ENCODE measurements around the gene COX4I2.
A peak's percentile ranks its signal among the peaks of the same experiment; 100 is the strongest.

Gene COX4I2

GRCh38 chr20:31687777-31688176, 50.1 kb downstream of the COX4I2 start:
- TF ChIP-seq TAF1 (IDR thresholded peaks at IDR 0.05; ENCODE audit: low read depth, low read length) (no peak), POLR2AphosphoS5 (IDR thresholded peaks at IDR 0.05; ENCODE audit: low read depth, low read length) (no peak), SPI1 (IDR thresholded peaks at IDR 0.05; ENCODE audit: low read depth, low read length) (no peak), PAX5 (IDR thresholded peaks at IDR 0.05; ENCODE audit: insufficient read depth, low read length, severe bottlenecking) (no peak), POU2F2 (IDR thresholded peaks at IDR 0.05; ENCODE audit: low read depth, low read length) (no peak), POLR2A (IDR thresholded peaks at IDR 0.05; ENCODE audit: low read depth, low read length) (no peak)
- FAIRE-seq (no peak), DNase-seq (ENCODE audit: insufficient read length, low spot score) (no peak)

DNA sequence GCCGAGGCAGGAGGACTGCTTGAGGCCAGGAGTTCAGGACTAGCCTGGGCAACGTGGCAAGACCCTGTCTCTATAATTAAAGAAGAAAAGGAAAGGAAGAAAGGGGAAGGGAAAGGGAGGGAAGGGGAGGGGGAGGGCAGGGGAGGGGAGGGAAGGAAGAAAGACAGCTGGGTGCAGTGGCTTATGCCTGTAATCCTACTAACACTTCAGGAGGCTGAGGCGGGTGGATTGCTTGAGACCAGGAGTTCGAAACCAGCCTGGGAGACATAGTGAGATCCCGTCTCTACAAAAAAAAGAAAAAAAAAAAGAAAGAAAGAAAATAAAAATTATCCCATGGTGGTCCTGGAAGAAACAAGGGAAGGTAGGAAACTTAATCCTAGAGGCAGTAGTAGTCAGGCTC, 51.4 kb downstream of the COX4I2 start:
- no peak for DNase-seq (ENCODE audit: insufficient read length, low spot score)
- no peak for FAIRE-seq
- TF ChIP-seq POLR2A (IDR thresholded peaks at IDR 0.05; ENCODE audit: low read depth, low read length), result no peak
- no peak for TF ChIP-seq TAF1 (IDR thresholded peaks at IDR 0.05; ENCODE audit: low read depth, low read length)

DNA sequence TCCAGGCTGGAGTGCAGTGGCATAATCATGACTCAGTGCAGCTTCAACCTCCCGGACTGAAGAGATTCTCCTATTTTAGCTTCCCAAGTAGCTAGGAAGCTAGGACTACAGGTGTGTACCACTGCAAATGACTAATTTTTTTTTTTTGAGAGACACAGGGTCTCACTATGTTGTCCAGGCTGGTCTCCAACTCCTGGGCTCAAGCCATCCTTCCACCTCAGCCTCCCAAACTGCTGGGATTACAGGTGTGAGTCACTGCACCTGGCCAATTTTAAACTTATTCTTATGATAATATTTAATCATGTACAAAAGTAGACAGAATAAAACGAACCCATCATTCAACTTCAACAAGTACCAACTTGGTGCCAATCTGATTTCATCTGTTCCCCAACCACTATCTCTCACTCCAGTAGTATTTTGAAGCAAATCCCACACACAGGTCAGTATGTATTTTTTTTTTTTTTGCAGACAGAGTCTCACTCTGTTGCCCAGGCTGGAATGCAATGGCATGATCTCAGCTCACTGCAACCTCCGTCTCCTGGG, 52.5 kb downstream of the COX4I2 start:
- FAIRE-seq, result no peak

DNA sequence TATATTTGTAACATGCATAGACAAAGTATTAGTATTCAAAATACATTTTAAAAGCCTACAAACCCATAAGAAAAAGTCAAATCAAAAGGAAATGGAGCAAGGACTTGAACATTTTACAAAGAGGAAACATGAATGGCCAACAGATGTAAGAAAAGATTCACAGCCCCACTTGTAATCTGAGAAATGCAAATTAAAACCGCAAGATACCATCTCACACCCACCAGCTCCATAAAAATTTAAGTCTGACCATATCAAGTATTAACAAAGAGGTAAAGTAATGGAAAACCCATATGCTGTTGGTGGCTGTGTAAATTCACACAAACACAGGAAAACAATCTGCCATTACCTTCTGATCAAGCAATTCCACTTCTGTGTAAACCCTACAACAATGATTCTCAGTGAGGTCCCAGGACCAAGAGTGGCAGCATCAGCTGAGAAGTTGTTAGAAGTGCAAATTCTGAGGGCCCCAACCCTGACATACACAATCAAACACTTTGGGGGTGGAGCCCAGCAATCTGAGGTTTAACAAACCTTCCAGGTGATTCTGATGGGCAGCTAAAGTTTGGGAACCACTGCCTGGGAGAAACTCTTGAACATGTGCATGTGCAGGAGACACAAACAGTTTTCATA, 54.0 kb downstream of the COX4I2 start:
- TF ChIP-seq POLR2A (IDR thresholded peaks at IDR 0.05; ENCODE audit: low read depth, low read length) (no peak), SPI1 (IDR thresholded peaks at IDR 0.05; ENCODE audit: low read depth, low read length) (no peak), POU2F2 (IDR thresholded peaks at IDR 0.05; ENCODE audit: low read depth, low read length) (peak; percentile 56; the same call in 1 of the 2 replicates), PAX5 (IDR thresholded peaks at IDR 0.05; ENCODE audit: insufficient read depth, low read length, severe bottlenecking) (no peak), TAF1 (IDR thresholded peaks at IDR 0.05; ENCODE audit: low read depth, low read length) (no peak)
- peak; percentile 73 for FAIRE-seq
- DNase-seq (ENCODE audit: insufficient read length, low spot score), result no peak

More for the DNA sequence above, 52.5 kb downstream of the COX4I2 start:
- TF ChIP-seq POLR2AphosphoS5 (IDR thresholded peaks at IDR 0.05; ENCODE audit: low read depth, low read length) (no peak), PAX5 (IDR thresholded peaks at IDR 0.05; ENCODE audit: insufficient read depth, low read length, severe bottlenecking) (no peak), SPI1 (IDR thresholded peaks at IDR 0.05; ENCODE audit: low read depth, low read length) (no peak), POU2F2 (IDR thresholded peaks at IDR 0.05; ENCODE audit: low read depth, low read length) (no peak), POLR2A (IDR thresholded peaks at IDR 0.05; ENCODE audit: low read depth, low read length) (no peak), TAF1 (IDR thresholded peaks at IDR 0.05; ENCODE audit: low read depth, low read length) (no peak)
- DNase-seq (ENCODE audit: insufficient read length, low spot score), result no peak

GRCh38 chr20:31693402-31693801, 55.7 kb downstream of the COX4I2 start:
- TF ChIP-seq TAF1 (IDR thresholded peaks at IDR 0.05; ENCODE audit: low read depth, low read length) (no peak), POU2F2 (IDR thresholded peaks at IDR 0.05; ENCODE audit: low read depth, low read length) (no peak), SPI1 (IDR thresholded peaks at IDR 0.05; ENCODE audit: low read depth, low read length) (no peak), POLR2AphosphoS5 (IDR thresholded peaks at IDR 0.05; ENCODE audit: low read depth, low read length) (no peak), POLR2A (IDR thresholded peaks at IDR 0.05; ENCODE audit: low read depth, low read length) (no peak), PAX5 (IDR thresholded peaks at IDR 0.05; ENCODE audit: insufficient read depth, low read length, severe bottlenecking) (no peak)
- no peak for FAIRE-seq
- no peak for DNase-seq (ENCODE audit: insufficient read length, low spot score)

DNA sequence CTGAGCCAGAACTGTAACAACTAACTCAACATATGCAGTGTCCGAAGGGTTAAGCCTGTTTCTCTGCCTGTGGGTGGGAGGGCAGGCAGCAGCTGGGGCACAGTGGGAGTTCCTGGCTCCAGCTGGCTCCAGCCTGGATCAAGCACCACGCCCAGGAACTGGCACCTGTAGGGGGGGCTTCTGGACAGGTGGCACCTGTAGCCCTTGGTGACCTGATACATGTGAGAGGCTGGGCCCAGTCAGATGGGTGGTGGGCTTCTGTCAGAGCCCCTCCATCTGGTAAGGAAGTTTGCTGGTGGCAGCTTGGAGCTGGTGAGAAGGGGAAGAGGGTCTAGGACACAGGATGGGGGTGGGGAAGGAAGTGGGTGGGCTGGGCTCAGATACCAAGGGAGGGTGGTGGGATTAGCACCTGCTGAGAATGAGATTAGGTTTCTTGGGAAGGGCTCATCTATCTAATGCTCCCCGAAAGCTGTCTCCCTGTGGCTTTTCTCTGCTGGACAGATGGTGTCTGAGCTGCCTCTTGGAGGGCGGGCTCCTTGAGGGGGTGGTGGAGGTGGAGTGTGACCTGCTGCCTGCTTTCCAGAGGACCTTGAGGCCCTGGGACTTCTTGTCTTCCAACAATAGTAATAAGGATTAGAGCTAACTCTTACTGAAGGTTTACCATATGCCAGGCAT, 56.4 kb downstream of the COX4I2 start:
- no peak for DNase-seq (ENCODE audit: insufficient read length, low spot score)
- no peak for FAIRE-seq
- TF ChIP-seq SPI1 (IDR thresholded peaks at IDR 0.05; ENCODE audit: low read depth, low read length), result no peak
- TF ChIP-seq POLR2A (IDR thresholded peaks at IDR 0.05; ENCODE audit: low read depth, low read length), result no peak
- no peak for TF ChIP-seq TAF1 (IDR thresholded peaks at IDR 0.05; ENCODE audit: low read depth, low read length)
- no peak for TF ChIP-seq PAX5 (IDR thresholded peaks at IDR 0.05; ENCODE audit: insufficient read depth, low read length, severe bottlenecking)
- TF ChIP-seq POLR2AphosphoS5 (IDR thresholded peaks at IDR 0.05; ENCODE audit: low read depth, low read length), result no peak
- no peak for TF ChIP-seq POU2F2 (IDR thresholded peaks at IDR 0.05; ENCODE audit: low read depth, low read length)
